ENCODE measurements around the gene LPIN1.
"Not testable (repeated sequence)": the region's sequence is repeated elsewhere in the genome, so short reads cannot be mapped to it uniquely, and the experiment has no call there.

LPIN1 gene

DNA sequence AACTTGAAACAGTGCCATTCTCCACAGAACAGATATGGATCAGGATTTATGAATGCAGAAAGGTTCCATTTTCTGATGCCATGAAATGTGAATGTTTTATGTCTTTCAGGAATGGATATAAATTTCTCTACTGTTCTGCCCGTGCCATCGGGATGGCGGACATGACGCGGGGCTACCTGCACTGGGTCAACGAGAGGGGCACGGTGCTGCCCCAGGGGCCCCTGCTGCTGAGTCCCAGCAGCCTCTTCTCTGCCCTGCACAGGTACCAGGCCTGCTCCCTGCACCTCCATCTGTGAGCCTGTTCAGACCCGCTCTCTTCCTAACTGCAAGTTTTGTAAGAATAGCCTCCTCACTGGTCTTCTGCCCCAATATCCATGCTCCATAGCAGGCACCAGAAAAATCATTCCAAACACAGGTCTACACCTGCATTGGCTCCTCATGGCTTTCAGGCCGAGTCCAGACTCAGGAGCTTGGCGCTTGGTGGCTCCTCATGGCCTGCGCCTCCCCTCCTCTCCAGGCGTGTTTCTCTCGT is 68.6 kb downstream of the LPIN1 start:
- no peak for DNase-seq

DNA sequence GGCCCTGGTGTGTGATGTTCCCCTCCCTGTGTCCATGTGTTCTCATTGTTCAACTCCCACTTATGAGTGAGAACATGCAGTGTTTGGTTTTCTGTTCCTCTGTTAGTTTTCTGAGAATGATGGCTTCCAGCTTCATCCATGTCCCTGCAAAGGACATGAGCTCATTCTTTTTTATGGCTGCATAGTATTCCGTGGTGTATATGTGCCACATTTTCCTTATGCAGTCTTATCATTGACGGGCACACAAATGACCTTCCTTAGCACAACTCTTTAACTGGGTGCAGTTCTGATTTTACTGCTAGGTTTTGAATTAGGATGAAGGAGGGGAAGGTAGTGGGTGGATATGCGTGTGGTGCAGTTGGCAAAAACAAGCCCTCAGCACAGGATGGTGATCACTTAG is 70.5 kb downstream of the LPIN1 start:
- DNase-seq = not testable (repeated sequence)

GRCh38 chr2:11819235-11819729 is 72.8 kb downstream of the LPIN1 start:
- no peak for DNase-seq

GRCh38 chr2:11820650-11821049 is 74.2 kb downstream of the LPIN1 start:
- DNase-seq = no peak

DNA sequence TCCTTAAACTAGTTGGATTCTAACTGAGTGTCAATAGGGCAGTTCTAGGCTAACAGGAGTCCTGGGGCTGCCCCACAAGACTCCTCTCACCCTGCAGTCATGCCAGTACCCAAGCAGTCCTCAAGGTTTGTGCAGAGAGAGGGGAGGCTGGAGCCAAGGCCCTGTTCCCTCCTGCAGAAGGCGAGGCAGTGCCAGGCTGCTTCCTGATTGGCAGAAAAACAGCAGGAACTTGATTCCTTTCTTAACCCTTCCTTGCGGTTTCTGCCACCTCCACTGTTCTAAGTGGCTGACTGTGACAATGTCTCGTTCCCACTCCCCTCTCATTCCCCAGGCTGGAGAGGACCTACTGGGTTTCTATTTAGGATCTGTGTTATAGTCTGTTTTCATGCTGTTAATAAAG is 75.3 kb downstream of the LPIN1 start:
- no peak for DNase-seq

DNA sequence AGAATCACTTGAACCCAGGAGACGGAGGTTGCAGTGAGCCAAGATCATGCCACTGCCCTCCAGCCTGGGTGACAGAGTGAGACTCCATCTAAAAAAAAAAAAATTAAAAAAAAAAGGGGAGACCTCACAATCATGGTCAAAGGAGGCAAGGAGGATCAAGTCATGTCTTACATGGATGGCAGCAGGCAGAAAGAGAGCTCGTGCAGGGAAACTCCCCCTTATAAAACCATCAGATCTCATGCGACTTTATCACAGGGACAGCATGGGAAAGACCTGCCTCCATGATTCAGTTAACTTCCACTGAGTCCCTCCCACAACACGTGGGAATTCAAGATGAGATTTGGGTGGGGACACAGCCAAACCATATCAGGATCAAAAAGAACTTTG is 75.9 kb downstream of the LPIN1 start:
- not testable (repeated sequence) for DNase-seq

- DNase-seq = no peak
These were observed 76.5 kb downstream of the LPIN1 start for GRCh38 chr2:11822746-11823451.

GRCh38 chr2:11824901-11825828 is 78.7 kb downstream of the LPIN1 start:
- DNase-seq = no peak

DNA sequence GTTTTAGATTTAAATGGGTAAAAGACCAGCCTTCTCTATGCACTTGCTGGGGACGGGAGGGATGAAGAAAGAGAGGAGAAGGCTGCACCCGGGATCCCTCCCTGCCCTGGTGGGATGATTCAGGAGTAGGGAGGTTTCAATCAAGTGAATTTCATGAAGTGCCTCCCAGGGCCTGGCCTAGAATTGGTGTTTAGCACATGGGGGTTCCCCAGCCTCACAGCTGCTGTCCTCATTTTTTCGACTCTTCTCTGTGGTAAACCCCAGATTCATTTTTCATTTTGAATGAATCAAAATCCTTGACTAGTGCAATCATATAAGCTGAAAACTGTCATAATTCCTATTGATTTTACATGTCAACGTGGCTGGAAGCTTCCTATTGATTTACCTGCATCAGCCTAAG is 81.1 kb downstream of the LPIN1 start:
- DNase-seq = no peak

- no peak for DNase-seq
These were observed 82.5 kb downstream of the LPIN1 start for GRCh38 chr2:11828933-11829323.

DNA sequence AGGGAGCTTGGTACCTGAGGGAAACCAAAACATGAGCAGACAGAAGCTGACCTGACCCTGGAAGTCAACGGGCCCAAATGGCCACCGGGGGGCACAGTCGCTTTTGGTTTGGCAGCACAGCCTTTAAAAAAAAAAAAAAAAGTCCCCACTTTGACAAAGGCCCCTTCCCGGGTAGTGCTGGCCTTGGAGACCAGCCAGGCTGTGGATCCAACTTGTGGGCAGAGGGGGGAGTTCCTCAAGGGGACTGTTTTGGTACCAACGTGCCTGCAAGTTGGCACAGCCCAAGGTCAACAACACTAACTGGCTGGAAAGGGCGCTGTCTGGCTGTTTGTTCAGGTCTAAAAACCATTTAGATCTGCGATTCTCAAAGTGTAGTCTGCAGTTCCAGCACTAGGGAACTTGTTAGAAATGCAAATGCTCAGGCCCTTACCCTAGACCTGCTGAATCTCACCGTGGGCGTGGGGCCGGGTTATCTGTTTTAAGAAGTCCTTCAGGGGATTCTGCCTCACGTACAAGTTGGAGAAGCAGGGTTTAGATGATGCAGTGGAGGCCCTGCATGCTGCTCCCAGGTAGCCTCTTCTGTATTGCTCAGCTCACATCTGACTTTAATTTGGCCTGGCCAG is 83.0 kb downstream of the LPIN1 start:
- peak; percentile 18 to 39 (median 24) for DNase-seq

DNA sequence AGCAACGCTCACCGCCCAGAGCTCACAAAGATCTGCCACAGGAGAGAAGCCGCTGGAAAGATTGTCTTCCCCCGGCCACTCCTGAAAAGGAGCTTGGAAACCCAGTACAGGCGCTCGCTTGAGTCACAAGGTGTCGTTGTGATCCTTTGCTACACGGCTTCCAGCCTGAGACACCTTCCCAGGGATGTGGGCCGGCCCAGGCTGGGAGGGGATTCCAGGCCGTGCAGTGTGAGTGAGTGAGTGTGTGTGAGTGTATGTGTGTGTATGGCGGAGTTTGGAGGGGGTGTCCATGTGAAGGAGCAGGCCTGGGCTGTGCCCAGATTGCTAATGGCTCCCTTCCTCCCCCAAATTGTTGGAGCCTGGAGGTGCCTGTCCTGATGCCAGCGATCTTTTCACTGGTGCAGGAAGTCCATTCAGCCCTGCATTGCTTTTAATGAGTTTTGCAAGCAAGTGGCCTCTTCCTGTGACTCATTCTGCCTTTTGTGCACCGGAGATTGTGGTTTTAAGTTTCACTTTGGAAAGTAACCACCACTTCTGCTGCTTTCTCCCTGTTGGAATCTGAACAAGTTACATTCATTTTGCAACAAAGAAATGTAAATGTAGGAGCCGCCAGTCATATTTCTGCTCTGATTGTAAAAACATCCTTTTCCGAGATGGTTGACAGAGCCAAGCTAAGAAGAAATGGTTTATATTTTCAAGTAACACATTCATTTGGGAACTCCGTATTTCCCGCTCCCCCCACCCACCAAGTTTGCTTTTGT is 83.7 kb downstream of the LPIN1 start:
- no peak for DNase-seq

- DNase-seq = no peak
These were observed 84.4 kb downstream of the LPIN1 start for GRCh38 chr2:11830708-11831301.

GRCh38 chr2:11831415-11831814 is 85.0 kb downstream of the LPIN1 start:
- no peak for DNase-seq

GRCh38 chr2:11832531-11832930 is 86.1 kb downstream of the LPIN1 start:
- no peak for DNase-seq

GRCh38 chr2:11833601-11834000 is 87.2 kb downstream of the LPIN1 start:
- DNase-seq = no peak

GRCh38 chr2:11835403-11835802 is 89.0 kb downstream of the LPIN1 start:
- DNase-seq = no peak

- no peak for DNase-seq
These were observed 90.3 kb downstream of the LPIN1 start for GRCh38 chr2:11836647-11837219.

DNA sequence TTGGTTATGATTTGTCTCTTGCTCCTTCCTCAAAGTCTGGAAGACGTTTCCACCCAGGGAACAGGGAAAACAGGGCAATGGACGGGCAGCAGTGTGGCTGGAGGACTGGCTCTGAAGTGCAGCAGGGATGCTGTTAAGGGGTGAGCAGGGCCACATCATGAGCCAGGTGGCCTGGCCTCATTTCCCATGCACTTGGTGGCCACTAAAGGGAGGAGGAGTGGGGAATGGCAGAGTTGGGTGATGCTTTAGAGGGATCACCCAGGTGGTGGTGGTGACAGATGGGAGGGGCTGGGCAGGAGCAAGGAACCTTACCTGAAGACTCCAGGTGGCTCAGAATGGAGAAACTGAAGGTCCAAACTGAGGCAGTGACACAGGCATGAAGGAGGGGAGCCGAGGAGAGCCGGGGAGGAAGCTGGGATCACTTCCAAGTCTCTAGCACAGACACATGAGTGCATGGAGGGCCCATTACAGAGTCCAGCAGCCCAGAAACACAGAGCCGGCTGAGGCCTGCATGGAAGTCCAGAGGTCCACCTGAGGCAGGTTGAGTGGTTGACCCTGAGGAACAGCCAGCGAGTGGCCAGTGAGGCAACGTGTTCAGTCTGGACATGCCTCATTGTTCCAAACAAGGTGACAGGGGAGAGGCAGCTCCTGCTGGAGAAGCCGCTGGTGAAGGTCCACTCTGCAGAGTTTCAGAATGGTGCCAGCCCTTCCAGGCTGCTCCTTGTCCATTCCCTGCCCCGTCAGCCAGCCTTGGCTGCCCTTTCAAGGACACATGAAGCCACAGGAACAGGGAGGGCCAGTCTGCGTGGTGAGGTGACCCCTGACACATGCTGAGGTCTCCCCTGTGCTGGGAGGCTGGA is 91.7 kb downstream of the LPIN1 start:
- DNase-seq = no peak

DNA sequence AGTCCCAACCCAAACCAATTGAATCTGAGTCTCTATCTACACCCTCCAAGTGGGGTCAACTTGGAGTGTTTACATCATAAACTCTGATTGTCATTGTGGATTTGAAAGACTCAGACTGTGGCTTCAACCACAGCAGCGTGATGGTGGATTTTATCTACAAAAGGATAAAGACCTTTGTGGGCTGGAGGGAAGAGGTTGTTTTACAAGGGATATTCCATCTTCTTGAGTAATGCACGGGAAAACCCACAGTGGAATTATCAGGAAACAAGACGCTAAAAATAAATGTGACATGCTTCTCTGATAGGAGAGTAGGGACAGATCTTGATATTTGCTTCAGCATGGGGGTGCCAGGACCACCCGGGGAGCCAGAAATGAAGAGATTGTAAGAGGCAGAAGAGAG is 93.5 kb downstream of the LPIN1 start:
- no peak for DNase-seq

- DNase-seq = no peak
These were observed 95.9 kb downstream of the LPIN1 start for GRCh38 chr2:11842336-11842735.
